GM12878 (cell line): Measurements from ENCODE around the gene ALS2. TPM values are rescaled to one million over a fixed set of nuclear protein-coding genes. Genes with fewer than 3 reads are reported as not detected.
A peak's percentile ranks its signal among the peaks of the same experiment; 100 is the strongest.

Experiments used
- ATAC-seq: fragments of 200-7000 bp; cut with Tn5 transposase; 3 replicates; pipeline ENCODE4 v1.9.1; 2020; ENCODE audit warnings: mild to moderate bottlenecking, moderate library complexity
- BruUV-seq: library from RNA; stranded (reverse); fragments of 400-500 nt; replicated peaks from 2 replicates; lab custom pipeline; 2021; lab: Mats Ljungman, UMichigan
- CTCF ChIA-PET: fragments of 300-600 bp; sonication (Branson Sonifier 250); formaldehyde crosslinking; extraction: SDS; loops from one replicate; lab custom pipeline; 2021; ENCODE audit warnings: inconsistent platforms; lab: Yijun Ruan, JAX
- POLR2A ChIA-PET: fragments of 350-600 bp; formaldehyde crosslinking; extraction: SDS; loops from one replicate; lab custom pipeline; 2021; ENCODE audit warnings: inconsistent platforms; lab: Charles Lee
- RAD21 ChIA-PET: fragments of 300-600 bp; sonication (Branson Sonifier 250); formaldehyde crosslinking; loops from one replicate; lab custom pipeline; 2023; ENCODE audit warnings: antibody characterized with exemption; ENCODE audit not compliant: unreplicated experiment; lab: Charles Lee
- SMC1A ChIA-PET: fragments of 300-600 bp; sonication (Branson Sonifier 250); formaldehyde crosslinking; loops from one replicate; lab custom pipeline; 2023; ENCODE audit not compliant: unreplicated experiment, uncharacterized antibody; lab: Charles Lee
- DNase-seq: peaks from one replicate; pipeline ENCODE4 v3.0.0-alpha.2; 2011; ENCODE audit warnings: low read depth, low spot score
- FAIRE-seq: peaks from 3 replicates; lab custom pipeline; 2011; peaks lifted over from hg19 to GRCh38; lab: Jason Lieb, UNC
- H2AFZ ChIP-seq: 2 replicates; pipeline ENCODE4 v1.6.0; 2011; ENCODE audit warnings: low read depth, low read length, control low read depth; ENCODE audit not compliant: control insufficient read depth
- H3K27ac ChIP-seq: 2 replicates; pipeline ENCODE4 v1.5.1; 2011; ENCODE audit warnings: control low read depth; ENCODE audit not compliant: control insufficient read depth, insufficient read depth
- H3K27me3 ChIP-seq, 2 experiments: replicated peaks in 1 of 2; 2 replicates each; pipeline versions ENCODE4 v1.6.0 to v1.6.1; 2011; ENCODE audit warnings: low read length in 1 of 2; ENCODE audit not compliant: control insufficient read depth in 2 of 2, insufficient read depth in 2 of 2
- H3K36me3 ChIP-seq, 2 experiments: 2 replicates each; pipeline ENCODE4 v1.5.1; 2011; ENCODE audit warnings: low read length in 1 of 2; ENCODE audit not compliant: control insufficient read depth in 2 of 2, insufficient read depth in 2 of 2
- H3K4me1 ChIP-seq: 2 replicates; pipeline ENCODE4 v1.6.1; 2011; ENCODE audit warnings: mild to moderate bottlenecking, low read length, moderate library complexity, mixed read lengths; ENCODE audit not compliant: control insufficient read depth, insufficient read depth
- H3K4me2 ChIP-seq: 2 replicates; pipeline ENCODE4 v1.6.0; 2011; ENCODE audit warnings: control low read depth; ENCODE audit not compliant: control insufficient read depth, insufficient read depth
- H3K4me3 ChIP-seq: fragments of 200-600 bp; sonication (generic); 2 replicates; pipeline ENCODE4 v1.5.1; 2016
- H3K79me2 ChIP-seq: 2 replicates; pipeline ENCODE4 v1.6.0; 2011; ENCODE audit warnings: low read length; ENCODE audit not compliant: control insufficient read depth, insufficient read depth
- H3K9ac ChIP-seq: 2 replicates; pipeline ENCODE4 v1.8.0; 2011; ENCODE audit warnings: low read length, control low read depth, mixed read lengths; ENCODE audit not compliant: control insufficient read depth, insufficient read depth
- H3K9me3 ChIP-seq: replicated peaks from 3 replicates; pipeline ENCODE4 v1.5.1; 2011; ENCODE audit warnings: mild to moderate bottlenecking, low read length; ENCODE audit not compliant: control insufficient read depth, insufficient read depth
- H4K20me1 ChIP-seq: 2 replicates; pipeline ENCODE4 v1.6.0; 2011; ENCODE audit not compliant: control insufficient read depth, insufficient read depth
- BCL11A ChIP-seq: IDR thresholded peaks from 2 replicates; pipeline ENCODE4 v1.6.1; 2011; ENCODE audit warnings: low read depth, low read length
- CHD4 ChIP-seq: fragments of 200-600 bp; sonication (generic); IDR thresholded peaks from 2 replicates; pipeline ENCODE4 v1.6.1; 2016; ENCODE audit warnings: mild to moderate bottlenecking
- CTCF ChIP-seq, 3 experiments: IDR thresholded peaks in 2 of 3; conservative IDR thresholded peaks in 1 of 3; 2 replicates each; pipeline ENCODE4 v1.5.1; 2011; ENCODE audit warnings: low read depth in 3 of 3, low read length in 3 of 3, mild to moderate bottlenecking in 3 of 3, control low read depth in 2 of 3, moderate library complexity in 2 of 3, inconsistent platforms in 1 of 3, mixed read lengths in 1 of 3; ENCODE audit not compliant: control insufficient read depth in 2 of 3, insufficient read depth in 1 of 3; ENCODE audit errors: extremely low read depth in 1 of 3
- EZH2 ChIP-seq: IDR thresholded peaks from 2 replicates; pipeline ENCODE4 v1.6.1; 2012; ENCODE audit warnings: low read depth, mild to moderate bottlenecking, control low read depth, inconsistent platforms, low read length, borderline replicate concordance; ENCODE audit not compliant: control insufficient read depth
- IRF4 ChIP-seq: IDR thresholded peaks from 2 replicates; pipeline ENCODE4 v1.6.1; 2011; ENCODE audit warnings: low read depth, low read length
- MTA2 ChIP-seq: fragments of 450-650 bp; IDR thresholded peaks from 2 replicates; pipeline ENCODE4 v1.6.1; 2016; ENCODE audit warnings: low read depth, mild to moderate bottlenecking, moderate library complexity
- RELA ChIP-seq: fragments of 450-650 bp; IDR thresholded peaks from 2 replicates; pipeline ENCODE4 v1.8.0; 2014; ENCODE audit warnings: borderline replicate concordance; ENCODE audit not compliant: partially characterized antibody
- SMAD1 ChIP-seq: fragments of 450-650 bp; IDR thresholded peaks from 2 replicates; pipeline ENCODE4 v1.6.1; 2018; ENCODE audit warnings: mild to moderate bottlenecking, low read depth; ENCODE audit not compliant: partially characterized antibody
- SP1 ChIP-seq: IDR thresholded peaks from one replicate; pipeline ENCODE4 v1.6.1; 2011; ENCODE audit warnings: low read depth, low read length
- STAT1 ChIP-seq: fragments of 450-650 bp; conservative IDR thresholded peaks from 2 replicates; pipeline ENCODE4 v1.6.1; 2014; ENCODE audit warnings: antibody characterized with exemption, mild to moderate bottlenecking
- STAT3 ChIP-seq: IDR thresholded peaks from 2 replicates; pipeline ENCODE4 v1.6.1; 2011; ENCODE audit warnings: low read depth, low read length, improper control_type of control experiment
- TCF3 ChIP-seq: IDR thresholded peaks from 2 replicates; pipeline ENCODE4 v1.6.1; 2012; ENCODE audit warnings: low read depth, mild to moderate bottlenecking, low read length, borderline replicate concordance; ENCODE audit not compliant: insufficient read depth
- ZNF384 ChIP-seq: IDR thresholded peaks from 2 replicates; pipeline ENCODE4 v1.6.1; 2012; ENCODE audit warnings: low read depth, mild to moderate bottlenecking, low read length, improper control_type of control experiment, borderline replicate concordance
- WGBS: methylation state at CpG from one replicate; pipeline ENCODE4 v1.1.6; 2016; ENCODE audit warnings: low lambda C conversion rate; ENCODE audit not compliant: insufficient replicate concordance, insufficient coverage; ENCODE audit errors: missing lambda C conversion rate; 5-methylcytosine and 5-hydroxymethylcytosine counted together
- in situ Hi-C: fragments of 300-500 bp; cut with MboI; formaldehyde crosslinking; loops from 9 replicates; pipeline ENCODE4 v1.14.3; 2018; ENCODE audit warnings: mixed read lengths
- intact Hi-C: fragments of 100-400 bp; cut with micrococcal nuclease; formaldehyde crosslinking; loops from one replicate; pipeline ENCODE4 v1.14.2; 2022; ENCODE audit not compliant: unreplicated experiment
- polyA plus RNA-seq, 11 experiments: library from polyadenylated mRNA; depleted of rRNA in 4 of 11; unstranded in 6 of 11; stranded (reverse) in 5 of 11; fragments of >200 nt; fragmentation: Nextera tagmentation in 4 of 11; fragmentation: Illumina TruSeq in 1 of 11; extraction: Ambion mirVana in 4 of 11; extraction: Trizol in 1 of 11; gene quantifications; 1 replicate in 1 of 11; 2 replicates in 10 of 11; pipeline versions ENCODE4 v1.2.1 to v1.2.3, GENCODE V29; 2011 to 2016; ENCODE audit warnings: inconsistent platforms in 2 of 11, missing spikeins in 2 of 11, low read depth in 1 of 11
- total RNA-seq, 4 experiments: library from RNA; depleted of rRNA in 3 of 4; stranded (reverse); fragments of >200 nt in 3 of 4; fragmentation: Illumina TruSeq in 1 of 4; extraction: Trizol in 1 of 4; gene quantifications; 2 replicates each; pipeline versions ENCODE4 v1.2.1 to v1.2.3, GENCODE V29; 2013 to 2021

ALS2 gene
- total and polyA plus RNA-seq, 10 of the 15 experiments (the other 5 are each of a cell fraction or from before 2014, with no cell fraction given) = 2.4 to 10.4 (median 7.7) TPM

- Histone ChIP-seq H3K27me3 (no peaks in the 10 kb centered on the region; a peak in 3 of 4 replicates), H3K27ac (no peak overlapping the region), H3K9me3 (no peaks in the 10 kb centered on the region), H3K4me2 (no peak overlapping the region), H4K20me1 (peaks cover 3% of the 10 kb centered on the region; the same call in 1 of the 2 replicates), H3K4me3 (no peak overlapping the region)
- WGBS = 60% methylated on average over 5 of the region's 5 CpGs
- in situ Hi-C loops = no loop called here
- RAD21 ChIA-PET = no interaction called here
- CTCF ChIA-PET = no interaction called here
- no peak for ATAC-seq
- SMC1A ChIA-PET = interaction anchor here (0.5 to 0.6 kb wide), 2 partner anchors 599 to 947 kb away, joined by 3 read pairs; no protein-coding TSS in a partner anchor
- BruUV-seq = no TSS peak
- no peak for TF ChIP-seq BCL11A
- no peak for TF ChIP-seq TCF3
- TF ChIP-seq ZNF384 = no peak
- TF ChIP-seq SMAD1 = no peak
- TF ChIP-seq RELA = no peak
- no peak for TF ChIP-seq EZH2
- no peak for TF ChIP-seq STAT1
- TF ChIP-seq CHD4 = no peak
- TF ChIP-seq MTA2 = no peak
- TF ChIP-seq CTCF (IDR thresholded peaks at IDR 0.05 in 2 of 3, conservative IDR thresholded peaks at IDR 0.05 in 1 of 3; ENCODE audit: control insufficient read depth in 2 of 3, extremely low read depth in 1 of 3, insufficient read depth in 1 of 3, low read depth in 3 of 3, low read length in 3 of 3) = no peak
- no peak for TF ChIP-seq SP1
- no peak for TF ChIP-seq IRF4
- no peak for TF ChIP-seq STAT3
- TF ChIP-seq, all 136 proteins: peak for 0
- intact Hi-C loops = no loop called here
- no peak for DNase-seq
- no peaks in the 10 kb centered on the region for H3K36me3 ChIP-seq
- no peak overlapping the region for H2AFZ ChIP-seq
- H3K9ac ChIP-seq = no peak overlapping the region
- POLR2A ChIA-PET = no interaction called here
- FAIRE-seq = peak; percentile 18
- H3K79me2 ChIP-seq = no peaks in the 10 kb centered on the region
- H3K4me1 ChIP-seq = no peaks in the 10 kb centered on the region
Measured at GRCh38 chr2:201654616-201655384, 125.9 kb downstream of the ALS2 start.
